ENCODE data around the gene MASP2.

The MASP2 gene

DNA sequence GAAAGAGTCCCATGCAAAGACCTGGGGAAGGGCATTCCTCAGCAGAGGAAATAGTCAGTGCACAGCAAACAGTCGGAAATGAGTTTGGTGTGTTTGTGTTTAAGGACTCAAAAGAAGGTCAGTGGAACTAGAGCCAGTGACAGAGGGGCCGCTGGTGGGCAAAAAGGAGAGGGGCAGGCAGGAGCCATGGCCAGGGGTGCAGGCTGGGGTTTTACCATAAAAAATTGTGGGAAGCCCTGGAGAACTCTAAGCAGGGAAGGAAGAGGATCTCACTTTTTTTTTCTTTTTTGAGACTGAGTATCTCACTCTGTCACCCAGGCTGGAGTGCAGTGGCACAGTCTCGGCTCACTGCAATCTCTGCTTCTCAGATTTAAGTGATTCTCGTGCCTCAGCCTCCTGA lies 68.3 kb downstream of the MASP2 start:
- H3K4me3 ChIP-seq (ENCODE audit: control insufficient read depth, low read depth, low read length), result no peak overlapping the region
- TF ChIP-seq, protein P1, sequence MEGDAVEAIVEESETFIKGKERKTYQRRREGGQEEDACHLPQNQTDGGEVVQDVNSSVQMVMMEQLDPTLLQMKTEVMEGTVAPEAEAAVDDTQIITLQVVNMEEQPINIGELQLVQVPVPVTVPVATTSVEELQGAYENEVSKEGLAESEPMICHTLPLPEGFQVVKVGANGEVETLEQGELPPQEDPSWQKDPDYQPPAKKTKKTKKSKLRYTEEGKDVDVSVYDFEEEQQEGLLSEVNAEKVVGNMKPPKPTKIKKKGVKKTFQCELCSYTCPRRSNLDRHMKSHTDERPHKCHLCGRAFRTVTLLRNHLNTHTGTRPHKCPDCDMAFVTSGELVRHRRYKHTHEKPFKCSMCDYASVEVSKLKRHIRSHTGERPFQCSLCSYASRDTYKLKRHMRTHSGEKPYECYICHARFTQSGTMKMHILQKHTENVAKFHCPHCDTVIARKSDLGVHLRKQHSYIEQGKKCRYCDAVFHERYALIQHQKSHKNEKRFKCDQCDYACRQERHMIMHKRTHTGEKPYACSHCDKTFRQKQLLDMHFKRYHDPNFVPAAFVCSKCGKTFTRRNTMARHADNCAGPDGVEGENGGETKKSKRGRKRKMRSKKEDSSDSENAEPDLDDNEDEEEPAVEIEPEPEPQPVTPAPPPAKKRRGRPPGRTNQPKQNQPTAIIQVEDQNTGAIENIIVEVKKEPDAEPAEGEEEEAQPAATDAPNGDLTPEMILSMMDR (conservative IDR thresholded peaks at IDR 0.05; ENCODE audit: control insufficient read depth, insufficient read depth, low read depth, low read length), result no peak
- no peak for DNase-seq (ENCODE audit: low read depth)
